WTC11 (cell line): ENCODE results near the gene ETV6. TPM values are rescaled to one million over a fixed set of nuclear protein-coding genes. Genes with fewer than 3 reads are reported as not detected.

ENCODE experiments used
- ATAC-seq: fragments of 200-7000 bp; cut with Tn5 transposase; 2 replicates; pipeline ENCODE4 v1.10.0; 2021; ENCODE audit warnings: mild to moderate bottlenecking, moderate library complexity
- CTCF ChIA-PET: fragments of 300-600 bp; sonication (Branson Sonifier 250); formaldehyde crosslinking; loops from one replicate; lab custom pipeline; 2021; ENCODE audit warnings: antibody characterized with exemption; lab: Charles Lee
- POLR2A ChIA-PET: fragments of 350-600 bp; sonication (Branson Sonifier 250); formaldehyde crosslinking; loops from one replicate; lab custom pipeline; 2021; ENCODE audit warnings: antibody characterized with exemption; lab: Charles Lee
- DNase-seq: peaks from one replicate; pipeline ENCODE4 v3.0.0; 2021; ENCODE audit warnings: low spot score
- H3K27ac Mint-ChIP-seq: 2 replicates; pipeline ENCODE4 v1.8.0; 2021; ENCODE audit warnings: mixed read lengths
- H3K27me3 Mint-ChIP-seq: 2 replicates; pipeline ENCODE4 v1.8.0; 2021; ENCODE audit warnings: low read depth, mild to moderate bottlenecking, moderate library complexity, mixed read lengths
- H3K36me3 Mint-ChIP-seq: 2 replicates; pipeline ENCODE4 v1.8.0; 2021; ENCODE audit warnings: mixed read lengths
- H3K4me1 Mint-ChIP-seq: 2 replicates; pipeline ENCODE4 v1.8.0; 2022; ENCODE audit warnings: mixed read lengths
- H3K4me3 Mint-ChIP-seq: 2 replicates; pipeline ENCODE4 v1.8.0; 2021; ENCODE audit warnings: mild to moderate bottlenecking, moderate library complexity, mixed read lengths
- H3K9me3 Mint-ChIP-seq: 2 replicates; pipeline ENCODE4 v1.8.0; 2021; ENCODE audit warnings: mixed read lengths
- CREM ChIP-seq: sonication (generic); formaldehyde crosslinking; IDR thresholded peaks from 2 replicates; pipeline ENCODE4 v1.8.1; 2022; ENCODE audit warnings: mild to moderate bottlenecking, missing genetic modification reagents, moderate library complexity
- CTCF ChIP-seq: fragments of 200-600 bp; IDR thresholded peaks from 2 replicates; pipeline ENCODE4 v1.8.0; 2022; ENCODE audit warnings: antibody characterized with exemption
- FOXP4 ChIP-seq: sonication (generic); formaldehyde crosslinking; IDR thresholded peaks from 2 replicates; pipeline ENCODE4 v1.8.0; 2022; ENCODE audit warnings: mild to moderate bottlenecking, missing genetic modification reagents
- KAT7 ChIP-seq: sonication (generic); formaldehyde crosslinking; IDR thresholded peaks from 2 replicates; pipeline ENCODE4 v1.8.1; 2023; ENCODE audit warnings: missing genetic modification reagents, mild to moderate bottlenecking, borderline replicate concordance
- MLX ChIP-seq: sonication (generic); formaldehyde crosslinking; IDR thresholded peaks from 2 replicates; pipeline ENCODE4 v1.8.1; 2023; ENCODE audit warnings: mild to moderate bottlenecking, missing genetic modification reagents, moderate library complexity
- PRDM15 ChIP-seq: sonication (generic); formaldehyde crosslinking; IDR thresholded peaks from 2 replicates; pipeline ENCODE4 v1.8.0; 2022; ENCODE audit warnings: missing genetic modification reagents
- PRRX2 ChIP-seq: fragments of 250-450 bp; sonication (Bioruptor Pico); IDR thresholded peaks from 2 replicates; pipeline ENCODE4 v1.8.0; 2021; ENCODE audit warnings: mild to moderate bottlenecking
- RELA ChIP-seq: sonication (generic); formaldehyde crosslinking; IDR thresholded peaks from 2 replicates; pipeline ENCODE4 v1.8.1; 2022; ENCODE audit warnings: missing genetic modification reagents, mild to moderate bottlenecking, borderline replicate concordance
- SP1 ChIP-seq: sonication (generic); formaldehyde crosslinking; conservative IDR thresholded peaks from 2 replicates; pipeline ENCODE4 v1.8.1; 2022; ENCODE audit warnings: missing genetic modification reagents
- TEAD1 ChIP-seq: sonication (generic); formaldehyde crosslinking; IDR thresholded peaks from 2 replicates; pipeline ENCODE4 v1.8.0; 2022; ENCODE audit warnings: mild to moderate bottlenecking, missing genetic modification reagents
- ZBTB21 ChIP-seq: sonication (generic); formaldehyde crosslinking; IDR thresholded peaks from 2 replicates; pipeline ENCODE4 v1.8.1; 2023; ENCODE audit warnings: mild to moderate bottlenecking, missing genetic modification reagents, borderline replicate concordance
- ZNF532 ChIP-seq: fragments of 250-450 bp; sonication (Bioruptor Pico); IDR thresholded peaks from 2 replicates; pipeline ENCODE4 v1.9.0; 2021; ENCODE audit warnings: mild to moderate bottlenecking, borderline replicate concordance
- ZNF671 ChIP-seq: fragments of 250-450 bp; sonication (Bioruptor Pico); IDR thresholded peaks from 2 replicates; pipeline ENCODE4 v1.8.0; 2021; ENCODE audit warnings: mild to moderate bottlenecking
- total RNA-seq: library from RNA; stranded (reverse); gene quantifications from 3 replicates; pipeline ENCODE4 v1.2.3, GENCODE V29; 2021

ETV6 gene
- total RNA-seq, 1 experiment from 2014 or later: 23.5 TPM

- ATAC-seq: peak; percentile 78
- H3K27me3 Mint-ChIP-seq: no peaks in the 10 kb centered on the region
- CTCF ChIA-PET: no interaction called here
Observed at GRCh38 chr12:11827091-11828061, 177.9 kb downstream of the ETV6 start.

More at GRCh38 chr12:11827091-11828061, 177.9 kb downstream of the ETV6 start:
- Mint-ChIP-seq H3K4me3 (no peak overlapping the region; the same call in 1 of the 2 replicates), H3K9me3 (no peaks in the 10 kb centered on the region), H3K36me3 (no peaks in the 10 kb centered on the region), H3K27ac (peak overlapping the region; percentile 96; the same call in 1 of the 2 replicates), H3K4me1 (peaks cover 30% of the 10 kb centered on the region)
- peak; percentile 38 for DNase-seq
- POLR2A ChIA-PET: no interaction called here
- no peak for TF ChIP-seq PRRX2
- no peak for TF ChIP-seq RELA (CRISPR knock-in tag)
- no peak for TF ChIP-seq ZNF532 (CRISPR knock-in tag)
- TF ChIP-seq TEAD1 (CRISPR knock-in tag): no peak
- TF ChIP-seq CREM (CRISPR knock-in tag): no peak
- TF ChIP-seq SP1 (CRISPR knock-in tag): no peak
- no peak for TF ChIP-seq ZNF671 (CRISPR knock-in tag)
- TF ChIP-seq CTCF: no peak
- no peak for TF ChIP-seq FOXP4
- TF ChIP-seq KAT7 (CRISPR knock-in tag): no peak
- TF ChIP-seq MLX (CRISPR knock-in tag): no peak
- no peak for TF ChIP-seq ZBTB21 (CRISPR knock-in tag)
- no peak for TF ChIP-seq PRDM15 (CRISPR knock-in tag)
- TF ChIP-seq, all 79 proteins: peak for 0
